ENCODE results near the gene TMEM53. TPM values are rescaled to one million over a fixed set of nuclear protein-coding genes. Genes with fewer than 3 reads are reported as not detected.

Gene TMEM53
- total and polyA plus RNA-seq, 2 of the 8 experiments (the other 6 are each of a cell fraction or from before 2014, with no cell fraction given) = 6.7 to 27.9 TPM

DNA sequence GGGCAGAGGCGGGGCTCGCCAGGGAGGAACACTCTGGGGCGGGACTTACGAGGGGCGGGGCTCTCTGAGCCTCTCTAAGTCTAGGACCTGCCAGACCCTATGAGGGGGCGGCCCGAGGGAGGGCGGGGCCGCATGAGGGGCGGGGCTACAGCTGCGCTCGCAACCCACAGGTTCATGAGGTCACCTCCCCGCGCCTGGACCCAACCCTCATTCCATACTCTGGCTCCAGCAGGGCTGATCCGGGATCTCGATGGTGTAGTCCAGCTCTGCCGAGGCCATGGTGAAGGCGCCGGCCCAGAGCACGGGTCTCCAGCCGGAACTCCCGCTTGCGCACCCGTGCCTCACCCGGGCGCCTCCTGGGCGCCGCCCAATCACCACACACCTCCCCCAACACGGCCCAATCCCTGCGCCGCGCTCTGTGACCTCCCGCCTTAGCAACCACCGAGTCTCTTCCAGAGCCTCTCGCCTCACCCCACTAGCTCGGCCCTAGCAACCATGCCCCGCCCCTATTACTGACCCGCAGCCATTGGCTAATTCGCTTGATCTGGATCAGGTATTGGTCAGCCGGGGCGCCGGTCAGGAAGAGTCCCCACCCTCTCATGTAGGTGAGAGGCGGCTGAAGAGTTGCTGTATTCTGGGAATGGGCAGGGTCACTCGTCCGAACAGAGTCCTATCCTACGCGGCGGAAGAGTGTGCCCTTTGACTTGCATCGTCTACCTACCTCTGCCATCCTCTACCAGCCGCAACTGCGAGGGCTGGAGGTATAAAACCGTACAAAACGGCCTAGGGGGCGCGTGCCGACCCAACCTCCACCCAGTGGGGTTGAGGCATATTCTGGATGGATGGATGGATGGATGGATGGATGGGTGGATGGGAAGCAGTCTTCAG lies at the start of gene TMEM53, which contains the start of gene ARMH1 (continued):
- no peak for TF ChIP-seq CBX8 (IDR thresholded peaks at IDR 0.05; ENCODE audit: borderline replicate concordance, low read depth, low read length)
- TF ChIP-seq POLR2AphosphoS5 (IDR thresholded peaks at IDR 0.05; ENCODE audit: low read depth, low read length) = peak; percentile 45; the same call in 1 of the 2 replicates

Measured in H1 (cell line).